GM12865 (cell line): Measurements from ENCODE around the gene ATP8A1.
"Not testable (repeated sequence)": the region's sequence is repeated elsewhere in the genome, so short reads cannot be mapped to it uniquely, and the experiment has no call there.

Experiments used
- DNase-seq: peaks from one replicate; pipeline ENCODE4 v3.0.0; 2010; ENCODE audit warnings: low read depth
- H3K4me3 ChIP-seq: 2 replicates; pipeline ENCODE4 v1.5.1; 2011; ENCODE audit warnings: mild to moderate bottlenecking, low read depth, low read length, control low read depth
- TF ChIP-seq, protein P1 (sequence below): IDR thresholded peaks from 2 replicates; pipeline ENCODE4 v1.5.1; 2011; ENCODE audit warnings: low read length, control low read depth, low read depth, inconsistent platforms; ENCODE audit not compliant: insufficient read depth; ENCODE audit errors: missing control alignments

The ATP8A1 gene

DNA sequence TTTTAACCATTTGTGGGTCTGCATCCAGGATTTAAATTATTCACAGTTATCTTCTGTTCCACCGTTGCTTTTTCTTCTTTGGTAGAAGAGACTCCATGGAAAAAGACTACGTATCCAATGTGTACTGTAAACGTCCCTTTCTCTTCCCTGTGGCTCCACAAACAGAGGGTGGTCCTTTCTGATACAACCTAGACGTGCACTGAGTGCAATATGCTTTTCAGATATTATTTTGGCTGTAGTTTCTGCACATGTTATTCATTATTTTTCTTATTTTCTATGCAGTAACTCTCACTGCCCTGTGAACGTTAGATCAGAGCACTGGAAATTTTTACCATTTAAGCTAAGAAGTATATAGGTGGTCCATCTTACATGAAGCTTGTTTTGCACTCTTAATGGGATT is 186.9 kb downstream of the ATP8A1 start:
- H3K4me3 ChIP-seq, result no peak overlapping the region
- DNase-seq, result no peak
- TF ChIP-seq, protein P1, sequence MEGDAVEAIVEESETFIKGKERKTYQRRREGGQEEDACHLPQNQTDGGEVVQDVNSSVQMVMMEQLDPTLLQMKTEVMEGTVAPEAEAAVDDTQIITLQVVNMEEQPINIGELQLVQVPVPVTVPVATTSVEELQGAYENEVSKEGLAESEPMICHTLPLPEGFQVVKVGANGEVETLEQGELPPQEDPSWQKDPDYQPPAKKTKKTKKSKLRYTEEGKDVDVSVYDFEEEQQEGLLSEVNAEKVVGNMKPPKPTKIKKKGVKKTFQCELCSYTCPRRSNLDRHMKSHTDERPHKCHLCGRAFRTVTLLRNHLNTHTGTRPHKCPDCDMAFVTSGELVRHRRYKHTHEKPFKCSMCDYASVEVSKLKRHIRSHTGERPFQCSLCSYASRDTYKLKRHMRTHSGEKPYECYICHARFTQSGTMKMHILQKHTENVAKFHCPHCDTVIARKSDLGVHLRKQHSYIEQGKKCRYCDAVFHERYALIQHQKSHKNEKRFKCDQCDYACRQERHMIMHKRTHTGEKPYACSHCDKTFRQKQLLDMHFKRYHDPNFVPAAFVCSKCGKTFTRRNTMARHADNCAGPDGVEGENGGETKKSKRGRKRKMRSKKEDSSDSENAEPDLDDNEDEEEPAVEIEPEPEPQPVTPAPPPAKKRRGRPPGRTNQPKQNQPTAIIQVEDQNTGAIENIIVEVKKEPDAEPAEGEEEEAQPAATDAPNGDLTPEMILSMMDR, result no peak

DNA sequence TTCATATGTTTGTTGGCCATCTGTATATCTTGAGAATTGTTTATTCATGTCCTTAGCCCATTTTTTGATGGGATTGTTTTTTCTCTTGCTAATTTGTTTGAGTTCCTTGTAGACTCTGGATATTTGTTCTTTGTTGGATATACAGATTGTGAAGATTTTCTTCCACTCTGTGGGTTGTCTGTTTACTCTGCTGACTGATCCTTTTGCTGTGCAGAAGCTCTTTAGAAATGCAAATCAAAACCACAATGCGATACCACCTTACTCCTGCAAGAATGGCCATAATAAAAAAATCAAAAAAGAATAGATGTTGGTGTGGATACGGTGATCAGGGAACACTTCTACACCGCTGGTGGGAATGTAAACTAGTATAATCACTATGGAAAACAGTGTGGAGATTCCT is 189.1 kb downstream of the ATP8A1 start:
- not testable (repeated sequence) for H3K4me3 ChIP-seq, DNase-seq

DNA sequence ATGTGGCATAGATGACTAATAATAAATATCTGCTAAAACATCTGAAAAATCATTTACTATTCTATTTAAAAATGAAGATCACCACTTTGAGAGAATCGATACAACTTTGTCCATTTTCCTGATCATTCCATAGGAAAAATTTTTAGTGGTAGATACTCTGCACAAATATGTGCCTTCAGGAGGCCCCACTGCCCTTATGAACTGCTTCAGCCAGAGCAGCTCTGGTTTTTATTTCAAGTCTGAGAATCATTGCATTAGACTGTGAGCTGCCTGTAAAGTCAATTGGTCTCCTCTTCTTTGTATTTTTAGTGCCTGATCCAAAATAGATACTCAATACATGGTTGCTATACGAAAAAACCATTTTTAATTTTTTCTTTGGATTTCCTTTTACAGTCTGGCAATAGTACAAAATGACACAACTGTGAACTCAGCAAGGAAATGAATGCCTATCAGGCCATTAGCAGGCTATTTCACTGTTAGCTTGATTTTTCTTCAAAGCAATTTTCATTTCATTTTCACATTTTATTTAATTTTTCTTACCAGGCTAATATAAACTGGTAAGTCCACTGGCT is 190.5 kb downstream of the ATP8A1 start:
- TF ChIP-seq, protein P1, result no peak
- no peak for DNase-seq
- no peak overlapping the region for H3K4me3 ChIP-seq

DNA sequence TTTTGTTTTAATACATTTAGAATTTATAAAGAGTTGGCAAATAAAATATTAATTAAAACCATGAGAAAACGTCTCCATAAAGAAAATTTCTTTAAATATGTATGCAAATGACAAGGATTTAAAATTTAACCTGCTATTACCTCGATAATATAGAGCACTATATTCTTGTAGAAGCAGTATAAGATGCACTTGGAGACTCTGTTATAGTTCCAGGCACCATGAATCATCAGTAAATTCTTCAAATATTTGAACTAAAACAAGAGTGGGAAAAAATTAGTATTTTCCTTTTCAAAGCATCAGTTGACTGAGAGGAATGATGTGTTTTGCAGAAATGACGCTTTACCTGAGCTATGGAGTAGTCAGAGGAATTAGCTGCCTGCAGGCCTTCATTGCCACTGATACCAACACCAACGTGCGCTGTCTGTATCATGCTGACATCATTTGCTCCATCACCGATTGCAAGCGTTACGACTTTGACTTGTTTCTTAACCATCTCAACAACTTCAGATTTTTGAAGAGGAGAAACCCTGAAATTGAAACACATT is 192.3 kb downstream of the ATP8A1 start:
- TF ChIP-seq, protein P1, result no peak

DNA sequence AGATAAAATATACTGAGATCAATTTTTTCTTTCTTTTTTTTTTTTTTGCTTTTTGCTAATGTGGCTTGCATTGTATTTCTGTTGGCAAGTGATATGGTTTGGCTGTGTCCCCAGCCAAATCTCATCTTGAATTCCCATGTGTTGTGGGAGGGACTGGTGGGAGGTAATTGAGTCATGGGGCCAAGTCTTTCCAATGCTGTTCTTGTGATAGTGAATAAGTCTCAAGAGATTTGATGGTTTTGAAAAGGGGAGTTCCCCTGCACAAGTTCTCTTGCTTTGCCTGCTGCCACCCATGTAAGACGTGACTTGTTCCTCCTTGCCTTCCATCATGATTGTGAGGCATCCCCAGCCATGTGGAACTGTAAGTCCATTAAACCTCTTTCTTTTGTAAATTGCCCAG is 195.7 kb downstream of the ATP8A1 start:
- H3K4me3 ChIP-seq, result not testable (repeated sequence)
- DNase-seq, result peak; percentile 24

More for the DNA sequence above, 192.3 kb downstream of the ATP8A1 start:
- no peak for DNase-seq
- H3K4me3 ChIP-seq, result no peak overlapping the region

DNA sequence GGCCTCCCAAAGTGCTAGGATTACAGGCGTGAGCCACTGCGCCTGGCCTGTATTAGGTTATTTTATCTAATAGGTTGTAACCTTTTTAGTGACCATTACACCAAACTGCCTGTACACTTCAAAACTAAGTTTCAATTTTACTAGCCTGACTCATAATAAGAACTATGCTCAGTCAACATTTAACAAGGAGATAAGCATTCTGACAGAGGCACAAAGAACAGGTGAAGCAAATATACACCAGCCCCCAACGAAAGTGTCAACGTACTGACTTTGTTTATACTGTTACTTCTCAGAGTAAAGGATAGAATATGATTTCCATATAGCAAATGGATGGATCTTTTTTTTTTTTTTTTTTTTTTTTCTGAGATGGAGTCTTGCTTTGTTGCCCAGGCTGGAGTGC is 196.9 kb downstream of the ATP8A1 start:
- TF ChIP-seq, protein P1, result no peak

DNA sequence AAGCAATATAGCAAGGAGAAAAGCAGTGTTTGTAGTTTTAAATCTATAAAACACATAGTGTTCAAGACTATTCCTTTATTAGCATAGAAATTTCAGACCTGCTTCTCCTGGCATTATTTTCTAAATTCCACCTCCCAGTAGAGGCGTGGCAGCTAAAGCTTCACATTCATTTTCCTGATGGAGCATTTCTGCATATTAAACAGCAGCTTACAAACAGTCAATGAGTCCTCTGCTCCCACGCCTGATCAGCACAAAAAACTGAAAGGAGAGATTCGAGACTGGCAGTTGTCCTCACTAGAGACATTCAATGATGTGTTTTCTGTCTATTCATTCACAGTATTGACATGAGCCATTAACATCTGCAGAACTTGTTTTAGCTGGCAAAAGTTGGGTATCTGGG is 198.2 kb downstream of the ATP8A1 start:
- TF ChIP-seq, protein P1, result no peak
- DNase-seq, result no peak
- H3K4me3 ChIP-seq, result no peak overlapping the region

More for the DNA sequence above, 196.9 kb downstream of the ATP8A1 start:
- DNase-seq, result peak; percentile 74
- no peak overlapping the region for H3K4me3 ChIP-seq

DNA sequence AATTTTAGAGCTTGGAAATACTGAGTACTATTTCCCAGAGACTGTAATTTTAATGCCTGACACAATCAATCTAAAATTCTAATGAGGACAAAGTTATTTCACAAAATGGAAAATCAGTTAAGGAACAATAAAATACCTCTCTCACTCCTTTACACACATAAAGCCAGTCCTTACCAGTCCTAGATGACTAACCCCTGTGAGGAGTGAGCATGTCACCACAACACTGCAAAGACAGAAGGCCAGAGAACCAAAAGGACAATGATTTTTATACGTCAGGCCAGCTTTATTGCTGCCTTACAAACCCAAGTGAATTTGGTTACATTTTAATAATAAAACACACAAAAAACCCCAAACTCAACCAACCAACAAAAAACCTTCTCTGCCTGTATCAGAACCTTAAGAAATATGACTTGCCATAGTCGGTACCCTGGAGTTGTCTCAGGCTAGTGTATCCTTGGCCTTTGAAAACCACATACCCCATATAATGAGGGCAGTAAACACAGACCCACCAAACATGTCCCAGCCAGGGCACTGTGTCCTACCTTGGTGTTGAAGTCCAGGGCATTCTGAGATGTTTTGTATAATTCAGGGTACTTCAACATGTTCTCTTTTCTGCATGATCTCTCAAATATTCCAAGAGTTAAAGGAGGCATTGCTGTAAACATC is 202.0 kb downstream of the ATP8A1 start:
- H3K4me3 ChIP-seq, result no peak overlapping the region
- TF ChIP-seq, protein P1, result no peak
- DNase-seq, result no peak
